HG02884 (cell line): ENCODE data around the gene SLC6A11.

Source experiments
- ATAC-seq: cut with Tn5 transposase; IDR thresholded peaks from one replicate; pipeline ENCODE4 v1.9.1; 2021; ENCODE audit warnings: mild to moderate bottlenecking, moderate library complexity; ENCODE audit not compliant: unreplicated experiment

SLC6A11 gene

GRCh38 chr3:10949197-10949596 is 133.2 kb downstream of the SLC6A11 start:
- no peak for ATAC-seq

DNA sequence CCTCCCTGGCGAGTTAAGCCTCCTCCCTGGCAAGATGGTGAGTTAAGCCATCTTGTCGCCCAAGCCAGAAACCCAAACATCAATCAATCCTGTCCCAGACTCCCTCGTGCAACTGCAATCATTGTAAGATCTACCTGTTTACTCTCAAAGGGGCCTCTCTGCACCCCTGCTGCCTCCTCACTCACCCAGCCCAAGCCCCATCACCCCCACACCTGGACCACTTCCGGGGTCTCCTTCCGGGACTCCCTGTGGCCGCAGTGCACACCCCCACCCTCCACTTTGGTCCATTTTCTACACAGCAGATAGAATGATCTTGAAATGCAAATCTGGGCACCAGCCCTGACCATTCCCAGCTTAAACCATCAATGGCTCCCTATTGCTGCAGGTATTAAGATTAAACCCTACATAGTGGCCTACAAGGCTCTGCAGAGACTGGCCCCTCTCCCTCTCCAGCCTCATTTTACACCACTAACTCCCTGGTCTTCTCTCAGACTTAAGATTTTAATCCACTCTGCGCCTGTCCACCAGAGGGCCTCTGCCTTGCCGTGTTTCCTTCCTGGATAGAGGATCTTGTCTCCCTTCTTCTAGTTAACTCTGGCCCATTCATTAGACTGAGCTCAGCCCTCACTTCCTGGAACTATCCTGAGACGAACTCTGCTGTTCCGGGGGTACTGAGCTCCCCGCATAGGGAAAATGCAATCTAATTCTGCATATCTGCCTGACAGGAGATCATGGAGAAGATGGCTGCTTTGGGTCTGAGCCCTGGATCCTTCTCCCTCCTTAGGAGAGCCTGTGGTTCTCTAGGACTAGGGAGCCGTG is 134.7 kb downstream of the SLC6A11 start:
- no peak for ATAC-seq

GRCh38 chr3:10951295-10951926 is 135.4 kb downstream of the SLC6A11 start:
- no peak for ATAC-seq

DNA sequence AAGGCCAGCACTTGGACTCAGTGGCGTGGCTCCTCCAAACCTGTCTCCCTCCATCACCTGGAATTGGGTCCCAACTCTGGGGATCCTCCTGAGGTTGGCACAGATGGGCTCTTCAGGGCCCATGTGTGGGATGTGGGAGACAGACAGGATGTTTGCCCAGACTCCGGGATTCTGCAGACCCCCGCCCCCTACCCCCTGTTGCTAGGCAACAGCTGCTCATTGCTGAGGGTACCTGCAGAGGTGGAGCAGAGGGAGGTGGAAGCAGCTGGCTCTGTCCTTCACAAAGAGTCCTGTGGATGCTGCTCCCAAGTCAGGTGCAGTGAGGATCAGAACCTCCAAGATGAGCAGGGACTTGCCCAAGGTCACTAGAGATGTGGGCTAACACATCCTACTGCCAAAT is 136.5 kb downstream of the SLC6A11 start:
- ATAC-seq = no peak

GRCh38 chr3:10954740-10955139 is 138.7 kb downstream of the SLC6A11 start:
- ATAC-seq = no peak

- ATAC-seq = no peak
These were observed 139.9 kb downstream of the SLC6A11 start for GRCh38 chr3:10955711-10956453.

DNA sequence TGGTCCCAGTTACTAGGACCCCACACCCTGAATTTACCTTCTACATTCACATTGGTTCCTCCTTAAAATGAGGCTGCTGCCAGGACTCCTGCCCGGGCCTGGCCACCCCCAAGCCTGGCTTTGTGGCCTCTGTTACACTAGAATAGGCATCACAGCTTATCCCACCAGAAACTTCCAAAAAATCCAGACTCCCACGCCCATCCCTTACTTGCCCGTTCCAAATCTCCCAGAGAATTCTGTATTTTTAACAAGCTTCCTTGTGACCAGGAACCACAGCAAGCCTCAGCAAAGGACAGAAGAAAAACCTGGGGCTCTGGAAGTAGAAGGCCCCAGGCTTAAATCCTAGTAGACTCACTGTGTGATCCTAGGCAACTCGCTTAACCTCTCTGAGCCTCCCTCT is 140.5 kb downstream of the SLC6A11 start:
- ATAC-seq = no peak

GRCh38 chr3:10956986-10957385 is 141.0 kb downstream of the SLC6A11 start:
- no peak for ATAC-seq

- ATAC-seq = no peak
These were observed 142.1 kb downstream of the SLC6A11 start for GRCh38 chr3:10957976-10958749.

GRCh38 chr3:10960255-10960654 is 144.2 kb downstream of the SLC6A11 start:
- ATAC-seq = no peak

GRCh38 chr3:10961921-10962320 is 145.9 kb downstream of the SLC6A11 start:
- ATAC-seq = no peak

DNA sequence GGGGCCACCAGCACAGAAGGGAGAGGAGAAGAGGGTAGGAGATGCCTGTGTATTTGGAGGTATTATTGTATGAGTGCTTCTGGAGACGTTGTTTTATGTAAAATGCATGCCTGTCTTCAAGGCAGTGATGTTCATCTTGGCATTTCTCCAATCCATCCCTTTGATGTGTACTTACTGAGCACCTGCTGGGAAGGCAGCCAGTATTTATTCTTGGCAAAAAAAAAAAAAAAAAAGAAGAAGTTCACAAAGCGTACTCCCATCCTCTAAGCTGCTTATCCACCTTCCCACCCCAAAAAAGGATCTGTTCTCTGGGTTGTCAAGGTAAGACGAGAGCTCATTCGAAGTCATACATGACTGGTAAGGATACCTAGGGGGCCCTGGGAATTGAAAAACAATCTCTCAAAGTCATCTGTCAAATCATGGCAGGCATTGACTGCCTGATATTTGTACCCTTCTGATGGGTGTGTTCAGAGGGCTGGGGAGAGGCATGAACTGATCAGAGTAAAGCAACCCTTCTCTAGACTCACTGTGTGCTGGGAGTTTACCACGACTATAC is 146.5 kb downstream of the SLC6A11 start:
- no peak for ATAC-seq

DNA sequence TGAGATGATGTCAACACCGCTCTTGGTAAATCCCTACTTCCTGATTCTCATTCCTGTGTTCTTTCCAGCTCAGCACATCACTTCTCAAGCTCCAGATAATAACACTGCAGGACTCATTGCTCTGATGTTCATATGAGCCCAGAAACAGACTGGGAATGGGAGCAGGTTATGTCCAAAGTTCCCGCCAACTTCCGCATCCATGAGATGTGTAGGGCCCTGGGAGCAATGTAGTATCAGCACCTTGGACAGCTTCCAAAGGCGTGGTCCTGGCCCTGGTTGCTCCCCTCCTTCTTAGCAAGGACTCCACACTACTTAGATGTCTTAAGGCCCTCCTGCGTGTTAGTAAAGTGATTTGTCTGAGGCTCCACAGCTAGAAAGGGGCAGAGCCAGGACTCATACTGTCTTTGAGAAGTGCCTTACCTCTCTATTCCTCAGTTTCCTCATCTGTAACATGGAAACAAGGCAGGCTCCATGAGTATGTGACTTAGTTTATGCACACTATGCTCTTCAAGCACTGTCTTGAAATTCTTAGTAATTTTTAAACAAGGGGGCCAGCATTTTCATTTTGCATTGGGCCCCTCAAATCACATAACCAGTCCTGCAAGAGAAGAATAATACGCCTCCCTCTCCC is 148.6 kb downstream of the SLC6A11 start:
- ATAC-seq = no peak

DNA sequence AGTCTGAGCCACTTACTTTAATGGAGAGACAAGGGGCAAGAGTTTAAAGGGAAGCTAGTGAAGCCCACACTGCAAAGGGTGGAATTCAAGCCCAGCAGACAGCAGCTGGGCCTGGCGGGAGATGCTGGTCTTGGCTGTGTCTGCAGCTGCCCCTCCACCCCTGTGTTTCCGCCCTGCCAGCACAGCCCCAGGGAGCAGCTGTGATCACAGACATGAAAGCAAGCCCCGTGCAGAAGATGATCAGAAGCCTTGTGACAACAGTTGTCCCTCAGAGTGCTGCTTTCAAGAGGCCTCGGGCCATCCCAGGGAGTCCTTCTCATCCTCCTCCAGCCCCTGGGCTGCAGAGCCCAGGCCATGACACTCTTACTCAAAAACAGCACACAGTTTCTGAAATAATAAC is 152.4 kb downstream of the SLC6A11 start:
- ATAC-seq = no peak

GRCh38 chr3:10970306-10970960 is 154.4 kb downstream of the SLC6A11 start:
- ATAC-seq = no peak

GRCh38 chr3:10972072-10972782 is 156.2 kb downstream of the SLC6A11 start:
- ATAC-seq = no peak

DNA sequence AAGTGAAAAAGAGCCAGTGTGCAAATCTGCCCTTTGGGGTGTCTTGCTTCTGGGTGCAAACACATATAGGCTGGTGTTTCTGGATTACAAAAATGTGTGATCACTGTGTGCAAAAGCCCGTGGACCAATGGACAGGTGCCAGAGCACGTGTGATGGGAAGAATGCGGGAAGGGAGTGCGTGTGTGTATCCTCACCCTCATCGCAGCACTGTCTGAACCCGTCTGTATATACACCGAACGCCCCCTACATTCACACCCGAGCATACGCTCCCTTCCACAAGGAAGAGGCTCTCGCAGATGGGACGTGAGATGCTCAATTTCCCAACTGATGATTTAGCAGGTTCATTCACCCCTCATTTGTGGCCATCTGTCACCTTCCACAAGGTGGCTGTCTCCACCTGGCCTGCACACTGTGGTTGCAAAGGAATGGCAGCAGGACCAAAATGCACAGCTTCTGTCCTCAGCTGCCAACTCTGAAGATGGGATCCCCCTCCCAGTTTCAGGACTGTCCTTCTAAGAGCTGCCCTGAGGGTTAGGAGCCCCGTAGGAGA is 157.1 kb downstream of the SLC6A11 start:
- no peak for ATAC-seq

DNA sequence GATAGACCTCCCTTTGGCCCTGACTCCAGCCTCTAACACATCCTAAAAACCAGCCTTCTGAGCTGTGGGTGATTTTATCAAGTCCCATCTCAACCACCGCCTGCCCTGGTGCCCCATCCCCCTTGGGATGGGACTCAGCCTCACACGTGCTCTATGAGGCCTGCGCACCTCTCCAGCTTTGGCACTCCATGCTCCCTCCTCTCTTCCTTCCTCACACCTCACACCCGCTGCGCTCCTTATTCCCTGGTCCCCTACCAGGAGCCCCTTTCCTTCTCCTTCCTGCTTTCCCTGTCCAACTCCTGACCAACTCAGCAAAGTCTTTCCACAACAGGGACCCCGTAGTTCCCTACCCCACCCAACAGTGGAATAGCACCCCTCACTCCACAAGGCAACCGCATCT is 158.1 kb downstream of the SLC6A11 start:
- ATAC-seq = no peak
